ENCODE results near the gene MERTK.

DNA sequence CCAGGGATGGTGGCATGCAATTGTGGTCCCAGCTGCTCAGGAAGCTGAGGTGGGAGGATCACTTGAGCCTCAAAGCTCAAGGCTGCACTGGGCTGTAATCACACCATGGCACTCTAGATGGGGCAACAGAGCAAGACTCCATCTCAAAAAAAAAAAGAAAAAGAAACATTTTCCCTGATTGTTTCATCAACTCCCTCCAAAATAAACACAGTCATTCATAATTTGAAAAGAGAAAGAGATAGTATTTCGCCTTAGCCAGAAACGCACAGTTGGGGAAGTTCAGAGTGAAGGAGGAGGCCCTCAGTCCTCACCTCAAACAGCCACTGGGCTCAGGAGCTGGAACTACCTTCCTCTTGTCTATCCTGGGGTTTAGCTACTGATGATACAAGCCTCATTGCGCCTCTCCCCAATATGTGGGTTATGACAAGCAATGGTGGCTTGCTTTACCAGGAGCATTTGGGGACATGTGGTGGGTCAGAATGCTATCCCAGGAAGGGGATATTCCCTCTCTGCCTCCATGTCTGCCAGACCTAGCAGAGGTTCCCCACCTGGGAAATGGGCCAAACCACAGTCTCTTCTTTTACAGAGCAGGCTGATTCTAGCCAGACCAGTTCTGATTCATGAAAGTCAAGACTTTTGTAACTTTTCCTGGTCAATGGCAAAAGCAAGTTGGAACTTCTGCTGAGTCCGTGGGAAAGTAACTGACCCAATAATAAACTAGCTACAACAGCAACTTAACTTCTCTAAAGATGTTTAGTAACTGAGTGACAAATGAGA is 134.5 kb downstream of the MERTK start:
- TF ChIP-seq, protein P1, sequence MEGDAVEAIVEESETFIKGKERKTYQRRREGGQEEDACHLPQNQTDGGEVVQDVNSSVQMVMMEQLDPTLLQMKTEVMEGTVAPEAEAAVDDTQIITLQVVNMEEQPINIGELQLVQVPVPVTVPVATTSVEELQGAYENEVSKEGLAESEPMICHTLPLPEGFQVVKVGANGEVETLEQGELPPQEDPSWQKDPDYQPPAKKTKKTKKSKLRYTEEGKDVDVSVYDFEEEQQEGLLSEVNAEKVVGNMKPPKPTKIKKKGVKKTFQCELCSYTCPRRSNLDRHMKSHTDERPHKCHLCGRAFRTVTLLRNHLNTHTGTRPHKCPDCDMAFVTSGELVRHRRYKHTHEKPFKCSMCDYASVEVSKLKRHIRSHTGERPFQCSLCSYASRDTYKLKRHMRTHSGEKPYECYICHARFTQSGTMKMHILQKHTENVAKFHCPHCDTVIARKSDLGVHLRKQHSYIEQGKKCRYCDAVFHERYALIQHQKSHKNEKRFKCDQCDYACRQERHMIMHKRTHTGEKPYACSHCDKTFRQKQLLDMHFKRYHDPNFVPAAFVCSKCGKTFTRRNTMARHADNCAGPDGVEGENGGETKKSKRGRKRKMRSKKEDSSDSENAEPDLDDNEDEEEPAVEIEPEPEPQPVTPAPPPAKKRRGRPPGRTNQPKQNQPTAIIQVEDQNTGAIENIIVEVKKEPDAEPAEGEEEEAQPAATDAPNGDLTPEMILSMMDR (IDR thresholded peaks at IDR 0.05) = no peak
- TF ChIP-seq POLR2A (IDR thresholded peaks at IDR 0.05) = no peak
